ENCODE results near the gene H6PD. TPM values are rescaled to one million over a fixed set of nuclear protein-coding genes. Genes with fewer than 3 reads are reported as not detected.

H6PD gene
- total and polyA plus RNA-seq, 4 donors: 21.5 to 59.8 (median 32.9) TPM

DNA sequence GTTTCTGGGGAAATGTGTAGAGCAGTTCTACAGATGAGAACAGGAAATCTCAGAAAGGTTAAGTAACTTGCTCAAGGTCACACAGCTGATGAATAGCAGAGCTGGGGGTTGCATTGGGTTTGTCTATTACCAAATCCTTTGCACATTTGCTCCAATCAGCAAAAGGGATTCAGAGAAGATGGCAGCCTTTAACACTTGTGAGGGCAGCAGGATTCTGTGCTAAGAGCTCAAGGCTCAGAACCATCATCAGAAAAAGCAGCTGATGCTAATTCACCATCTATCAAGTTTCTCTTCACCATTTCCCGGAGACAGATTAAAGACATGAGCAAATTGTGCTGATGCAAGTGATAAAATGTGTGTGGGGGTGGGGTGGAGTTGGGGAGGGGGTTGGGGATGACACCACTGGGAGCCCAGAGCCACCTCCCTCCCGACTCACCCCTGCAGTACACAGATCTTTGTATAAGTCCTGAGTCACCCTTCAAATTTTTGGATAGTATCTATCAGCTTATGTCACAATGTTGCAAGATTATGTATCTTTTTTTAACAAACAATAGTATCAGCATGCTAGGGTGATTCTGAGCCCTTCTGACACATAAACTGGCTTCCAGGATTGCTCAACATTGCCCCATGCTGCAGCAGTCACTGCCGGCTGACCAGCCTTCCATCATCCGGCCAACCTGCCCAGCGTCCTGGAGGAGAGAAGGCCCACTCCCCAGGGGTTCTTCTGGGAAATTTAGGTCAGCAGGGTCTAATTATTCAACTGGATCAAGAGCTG, 55.3 kb downstream of the H6PD start:
- Histone ChIP-seq H3K27ac (ENCODE audit: low read depth in 1 of 2, low read length in 1 of 2) (peak overlapping the region; percentile 61 to 68), H3K4me1 (ENCODE audit: control insufficient read depth in 5 of 5, insufficient read depth in 5 of 5, low read length in 5 of 5) (peaks cover 4 to 33% (median 9%) of the 10 kb centered on the region in 5 donors), H3K27me3 (ENCODE audit: control insufficient read depth in 3 of 3, insufficient read depth in 3 of 3, low read length in 2 of 3) (no peaks in the 10 kb centered on the region), H3K9me3 (ENCODE audit: control insufficient read depth in 4 of 4, insufficient read depth in 3 of 4, low read length in 3 of 4) (peaks cover 0 to 6% (median 3%) of the 10 kb centered on the region in 4 donors), H3K36me3 (ENCODE audit: control insufficient read depth in 4 of 4, insufficient read depth in 4 of 4, low read length in 4 of 4) (no peaks in the 10 kb centered on the region), H3K4me3 (no peak overlapping the region), H3K9ac (ENCODE audit: insufficient read depth in 1 of 2, low read length in 2 of 2) (no peak overlapping the region)
- no peak for TF ChIP-seq CTCF (IDR thresholded peaks at IDR 0.05; ENCODE audit: control extremely low read depth, extremely low read depth)
- DNase-seq: peak; percentile 37 to 87 (median 68)
- peak; percentile 4 for ATAC-seq (ENCODE audit: insufficient read depth, low FRiP score)
- WGBS, 2 donors: 31% methylated on average over 5 of the region's 5 CpGs

- H3K9me3 ChIP-seq (ENCODE audit: control insufficient read depth in 4 of 4, insufficient read depth in 3 of 4, low read length in 3 of 4): peaks cover 0 to 6% (median 3%) of the 10 kb centered on the region in 4 donors
- ATAC-seq (ENCODE audit: insufficient read depth, low FRiP score) (no peak), DNase-seq (peak; percentile 86 to 93 (median 92))
- peak overlapping the region in 1 of 2 donors; percentile 66 for H3K9ac ChIP-seq (ENCODE audit: insufficient read depth in 1 of 2, low read length in 2 of 2)
- no peak for TF ChIP-seq CTCF (IDR thresholded peaks at IDR 0.05; ENCODE audit: control extremely low read depth, extremely low read depth)
- peaks cover 4 to 39% (median 9%) of the 10 kb centered on the region in 5 donors for H3K4me1 ChIP-seq (ENCODE audit: control insufficient read depth in 5 of 5, insufficient read depth in 5 of 5, low read length in 5 of 5)
- peak overlapping the region; percentile 9 for H3K4me3 ChIP-seq
- H3K36me3 ChIP-seq (ENCODE audit: control insufficient read depth in 4 of 4, insufficient read depth in 4 of 4, low read length in 4 of 4): no peaks in the 10 kb centered on the region
- H3K27ac ChIP-seq (ENCODE audit: low read depth in 1 of 2, low read length in 1 of 2): peak overlapping the region; percentile 64 to 74
- 16 to 31% methylated on average over 13 of the region's 13 CpGs for WGBS, 2 donors
- no peaks in the 10 kb centered on the region for H3K27me3 ChIP-seq (ENCODE audit: control insufficient read depth in 3 of 3, insufficient read depth in 3 of 3, low read length in 2 of 3)
These were observed 57.4 kb downstream of the H6PD start for GRCh38 chr1:9291914-9292360.

DNA sequence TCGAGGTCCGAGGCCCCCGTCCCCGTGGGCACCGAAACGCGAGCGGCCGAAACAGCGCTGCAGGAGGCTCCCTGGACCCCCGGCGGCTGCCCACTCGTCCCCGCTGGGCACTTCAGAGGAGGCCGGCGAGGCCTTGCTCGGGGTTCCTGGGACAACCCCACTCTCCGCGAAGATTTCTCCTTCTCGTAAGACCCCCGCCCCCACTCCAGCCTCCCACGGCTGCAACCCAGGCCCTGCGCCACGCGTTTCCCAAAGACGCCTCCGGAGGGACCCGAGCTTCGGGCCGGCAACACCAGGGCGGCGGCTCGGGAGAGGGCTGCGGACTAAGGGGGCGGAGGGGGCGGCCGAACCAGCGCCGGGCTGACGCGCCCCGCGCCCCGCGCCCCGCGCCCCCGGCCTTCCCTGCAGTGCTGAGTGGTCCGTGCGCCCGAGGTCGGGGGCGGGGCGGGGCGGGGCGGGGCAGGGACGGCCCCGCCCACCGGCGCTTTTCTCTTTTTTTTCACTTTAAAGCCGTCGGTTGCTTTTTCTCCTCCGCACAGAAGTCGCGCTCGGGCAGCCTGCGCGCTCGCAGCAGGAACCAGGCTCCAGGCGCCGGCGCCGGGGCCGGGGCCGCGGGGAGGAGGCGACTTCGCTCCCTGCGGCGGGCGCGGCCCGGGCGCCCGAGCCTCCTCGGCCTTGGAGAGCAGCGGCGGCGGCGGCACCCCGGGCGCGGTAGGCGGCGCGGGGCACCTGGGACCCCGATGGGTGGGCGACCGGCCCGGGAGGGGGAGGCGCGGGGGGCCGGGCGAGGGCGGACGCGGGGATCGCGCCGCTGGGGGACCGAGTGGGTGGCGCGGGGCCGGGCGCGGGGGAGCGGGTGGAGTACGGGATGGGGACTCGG, 58.0 kb downstream of the H6PD start, which contains the start of gene SPSB1:
Gene SPSB1, plus strand, starts transcription at position 534 of the 880 bp plus-strand sequence. CDS start 62,998 bp downstream, outside the sequence.
- Histone ChIP-seq H3K9ac (ENCODE audit: insufficient read depth in 1 of 2, low read length in 2 of 2) (peak within 1 kb of the TSS in 1 of 2 donors; percentile 86), H3K36me3 (ENCODE audit: control insufficient read depth in 4 of 4, insufficient read depth in 4 of 4, low read length in 4 of 4) (no peaks in the 10 kb centered on the region), H3K27me3 (ENCODE audit: control insufficient read depth in 3 of 3, insufficient read depth in 3 of 3, low read length in 2 of 3) (no peaks in the 10 kb centered on the region), H3K4me1 (ENCODE audit: control insufficient read depth in 5 of 5, insufficient read depth in 5 of 5, low read length in 5 of 5) (peaks cover 4 to 39% (median 9%) of the 10 kb centered on the region in 5 donors), H3K27ac (ENCODE audit: low read depth in 1 of 2, low read length in 1 of 2) (peak within 1 kb of the TSS; percentile 68 to 82), H3K4me3 (peak within 1 kb of the TSS; percentile 70), H3K9me3 (ENCODE audit: control insufficient read depth in 4 of 4, insufficient read depth in 3 of 4, low read length in 3 of 4) (peaks cover 0 to 5% (median 2%) of the 10 kb centered on the region in 4 donors)
- peak; percentile 49 for ATAC-seq (ENCODE audit: insufficient read depth, low FRiP score)
- peak; percentile 89 to 91 (median 89) for DNase-seq
- WGBS, 2 donors: 2 to 6% methylated on average over 53 to 119 of the region's 119 CpGs
- TF ChIP-seq CTCF (IDR thresholded peaks at IDR 0.05; ENCODE audit: control extremely low read depth, extremely low read depth): no peak

Data from lung (tissue), 12 donors.